Cortex of kidney (tissue), 1 donor: ENCODE results near the gene NKX6-1.

Source experiments
- DNase-seq: peaks from one replicate; lab custom pipeline; 2025; lab: John Stamatoyannopoulos, UW

NKX6-1 gene

GRCh38 chr4:84498203-84498934 lies 723 bp downstream of the NKX6-1 start:
- no peak for DNase-seq

GRCh38 chr4:84497504-84498202 lies 1.4 kb downstream of the NKX6-1 start:
- DNase-seq, result no peak

- DNase-seq, result no peak
Measured at GRCh38 chr4:84496706-84497503, 2.2 kb downstream of the NKX6-1 start.

DNA sequence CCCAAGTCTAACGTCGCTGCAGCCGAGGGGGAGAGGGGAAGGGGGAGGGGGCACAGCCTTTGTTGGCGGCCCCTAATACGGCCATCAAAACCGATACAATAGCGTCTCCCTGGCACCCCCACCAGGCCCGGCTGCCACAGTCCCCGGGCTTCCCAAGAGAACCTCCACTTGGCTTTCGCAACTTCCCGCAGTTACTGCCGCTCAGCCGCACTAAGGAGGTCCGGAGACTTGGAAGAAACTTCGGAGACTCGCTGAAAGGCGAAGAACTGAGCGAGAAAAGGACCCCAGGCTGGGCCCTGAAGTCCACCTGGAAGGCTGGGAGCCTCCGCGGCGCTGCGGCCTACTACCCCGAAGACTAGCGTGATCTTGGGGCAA lies 2.8 kb downstream of the NKX6-1 start:
- DNase-seq, result no peak

DNA sequence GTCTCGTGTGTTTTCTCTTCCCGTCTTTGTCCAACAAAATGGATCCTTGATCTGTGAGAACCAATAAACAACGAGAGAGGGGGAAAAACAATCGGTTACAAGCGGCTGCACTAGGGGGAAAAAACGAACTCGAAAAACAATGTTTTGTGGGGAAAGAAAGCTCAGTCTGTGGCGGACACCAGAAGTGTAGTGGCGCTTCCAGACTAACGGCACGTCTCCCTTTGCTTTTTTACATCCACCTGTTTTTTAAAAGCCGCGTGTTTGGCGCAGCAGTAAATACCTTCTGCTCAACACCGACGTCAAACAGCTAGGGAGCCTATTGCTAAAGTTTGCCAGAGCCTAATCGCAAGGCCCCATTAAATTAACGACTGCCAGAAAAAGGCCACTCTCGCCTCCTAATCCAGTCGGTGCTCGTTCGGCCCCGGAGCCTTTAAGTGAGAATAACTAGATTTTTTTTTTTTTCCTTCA lies 3.3 kb downstream of the NKX6-1 start:
- DNase-seq, result no peak

- no peak for DNase-seq
Measured at GRCh38 chr4:84495118-84495793, 3.8 kb downstream of the NKX6-1 start.

GRCh38 chr4:84494531-84494930 lies 4.6 kb downstream of the NKX6-1 start:
- DNase-seq, result no peak

DNA sequence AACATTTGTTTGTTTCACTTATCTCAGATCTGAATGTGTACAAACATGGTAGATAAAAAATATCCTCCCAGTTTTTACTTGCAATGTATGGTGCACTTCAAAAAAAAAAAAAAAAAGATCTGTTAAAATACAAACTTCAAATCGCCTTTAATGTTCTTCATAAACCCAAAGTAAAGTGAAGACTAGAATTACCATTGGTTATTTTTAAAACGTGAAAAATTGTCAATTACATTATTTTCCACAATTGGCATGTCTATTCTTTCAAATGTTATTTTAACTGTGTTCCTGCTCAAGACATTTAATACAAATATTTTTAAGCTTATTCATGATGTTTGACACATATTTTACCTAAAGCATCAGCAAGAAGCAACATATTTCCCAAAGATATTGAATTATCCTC lies 5.0 kb downstream of the NKX6-1 start:
- no peak for DNase-seq

DNA sequence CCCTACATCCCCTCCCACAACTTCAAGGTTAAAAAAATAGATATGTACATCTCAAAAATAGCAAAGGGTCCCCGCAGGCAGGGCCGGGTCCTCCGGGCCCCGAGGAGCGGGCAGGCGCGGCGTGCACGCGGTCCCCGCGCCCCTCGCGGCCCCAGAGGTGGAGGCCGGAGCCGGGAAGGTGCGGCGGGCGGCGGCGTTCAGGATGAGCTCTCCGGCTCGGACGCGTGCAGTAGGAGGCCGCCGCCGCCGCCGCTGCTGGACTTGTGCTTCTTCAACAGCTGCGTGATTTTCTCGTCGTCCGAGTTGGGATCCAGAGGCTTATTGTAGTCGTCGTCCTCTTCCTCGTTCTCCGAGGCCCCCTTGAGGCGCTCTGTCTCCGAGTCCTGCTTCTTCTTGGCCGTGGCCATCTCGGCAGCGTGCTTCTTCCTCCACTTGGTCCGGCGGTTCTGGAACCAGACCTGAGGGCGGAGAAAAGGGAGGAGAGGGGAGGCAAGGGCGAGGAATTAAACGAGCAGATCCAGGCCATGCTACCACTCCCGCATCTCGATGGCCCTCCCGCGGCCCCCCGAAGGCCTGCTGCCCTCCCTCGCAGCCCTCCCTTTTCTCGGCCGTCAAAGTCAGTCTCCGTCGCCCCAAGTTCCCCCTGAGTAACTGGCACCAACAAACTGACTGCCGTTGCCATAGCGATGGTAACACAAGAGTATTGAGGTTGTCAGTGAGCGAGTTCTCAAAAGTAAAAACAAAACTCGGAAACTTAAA lies 5.8 kb downstream of the NKX6-1 start:
- DNase-seq, result no peak

GRCh38 chr4:84492737-84493091 lies 6.4 kb downstream of the NKX6-1 start:
- no peak for DNase-seq

DNA sequence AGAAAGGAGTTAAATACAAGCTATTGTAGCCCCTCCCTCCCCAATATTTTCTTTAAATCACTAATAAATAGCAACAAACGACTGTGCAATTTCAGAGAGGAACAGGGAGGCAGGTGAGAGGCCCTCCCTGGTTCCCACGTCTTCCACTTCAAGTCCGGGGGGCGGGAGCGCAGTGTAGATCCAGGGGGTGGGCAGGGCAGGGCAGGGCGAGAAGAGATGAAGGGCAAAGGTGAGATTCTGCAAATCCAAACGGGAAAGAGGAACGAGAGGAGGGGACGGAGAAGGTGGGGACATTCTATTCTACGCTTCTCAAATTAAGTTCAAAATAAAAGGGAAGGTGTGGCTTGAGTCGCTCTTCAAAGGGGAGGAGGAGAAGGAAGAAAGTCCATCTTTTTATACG lies 6.8 kb downstream of the NKX6-1 start:
- no peak for DNase-seq

DNA sequence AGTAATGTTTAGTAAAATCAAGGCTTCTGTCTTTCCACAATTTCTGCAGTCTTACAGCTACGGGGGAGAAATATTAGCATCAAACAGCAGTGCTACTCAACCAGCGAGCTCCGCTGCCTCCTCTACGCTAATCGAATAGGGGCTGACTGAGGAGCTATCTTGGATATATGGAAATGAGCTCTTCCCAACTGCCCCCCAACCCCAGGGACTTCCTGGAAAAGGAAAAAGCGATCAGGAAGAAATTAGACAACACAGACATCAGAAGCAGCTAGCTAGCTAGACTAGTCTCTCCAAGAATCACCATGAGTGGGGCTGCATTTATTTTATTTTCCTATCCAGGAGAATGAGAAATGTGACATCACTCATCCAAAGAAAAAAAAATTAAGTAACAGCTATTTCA lies 7.6 kb downstream of the NKX6-1 start:
- no peak for DNase-seq

DNA sequence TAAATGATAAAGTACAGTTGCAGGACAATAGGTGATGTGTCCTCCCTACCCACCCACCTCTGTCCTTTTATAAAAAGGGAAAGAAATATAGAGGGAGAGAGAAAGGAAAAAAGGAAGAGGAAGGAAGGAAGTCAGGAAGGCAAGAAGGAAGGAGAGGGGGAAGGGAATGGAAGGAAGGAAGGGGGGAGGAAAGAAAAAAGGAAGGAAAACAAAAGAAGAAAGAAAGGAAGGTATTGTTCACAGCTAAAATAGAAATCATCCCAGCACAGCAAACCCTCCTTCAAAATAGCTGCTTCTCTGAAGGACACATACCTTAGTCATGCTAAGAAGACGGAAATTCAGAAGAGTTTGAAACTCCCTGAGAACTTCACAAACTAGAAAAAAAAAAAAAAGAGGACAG lies 8.4 kb downstream of the NKX6-1 start:
- no peak for DNase-seq

- DNase-seq, result no peak
Measured at GRCh38 chr4:84484236-84484635, 14.9 kb downstream of the NKX6-1 start.

DNA sequence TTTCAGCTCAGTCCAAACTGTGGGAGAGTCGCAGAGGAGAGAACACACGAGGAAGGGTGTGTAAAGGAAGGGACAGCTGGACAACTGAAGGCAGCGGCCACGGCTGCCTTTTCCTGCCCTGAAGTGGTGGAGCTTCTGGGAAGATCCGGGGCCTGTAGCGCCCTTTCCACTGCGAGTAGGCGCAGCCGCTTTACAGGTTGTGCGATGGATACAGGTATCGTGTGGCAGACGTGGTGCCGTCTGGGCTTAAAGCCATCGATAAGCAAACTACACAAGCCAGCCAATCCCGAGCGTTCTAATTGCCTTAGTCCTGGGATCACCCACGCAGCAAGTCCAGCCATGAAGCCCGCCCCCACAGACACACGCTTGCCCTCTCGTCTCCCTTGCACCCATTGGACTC lies 15.4 kb downstream of the NKX6-1 start:
- DNase-seq, result no peak

DNA sequence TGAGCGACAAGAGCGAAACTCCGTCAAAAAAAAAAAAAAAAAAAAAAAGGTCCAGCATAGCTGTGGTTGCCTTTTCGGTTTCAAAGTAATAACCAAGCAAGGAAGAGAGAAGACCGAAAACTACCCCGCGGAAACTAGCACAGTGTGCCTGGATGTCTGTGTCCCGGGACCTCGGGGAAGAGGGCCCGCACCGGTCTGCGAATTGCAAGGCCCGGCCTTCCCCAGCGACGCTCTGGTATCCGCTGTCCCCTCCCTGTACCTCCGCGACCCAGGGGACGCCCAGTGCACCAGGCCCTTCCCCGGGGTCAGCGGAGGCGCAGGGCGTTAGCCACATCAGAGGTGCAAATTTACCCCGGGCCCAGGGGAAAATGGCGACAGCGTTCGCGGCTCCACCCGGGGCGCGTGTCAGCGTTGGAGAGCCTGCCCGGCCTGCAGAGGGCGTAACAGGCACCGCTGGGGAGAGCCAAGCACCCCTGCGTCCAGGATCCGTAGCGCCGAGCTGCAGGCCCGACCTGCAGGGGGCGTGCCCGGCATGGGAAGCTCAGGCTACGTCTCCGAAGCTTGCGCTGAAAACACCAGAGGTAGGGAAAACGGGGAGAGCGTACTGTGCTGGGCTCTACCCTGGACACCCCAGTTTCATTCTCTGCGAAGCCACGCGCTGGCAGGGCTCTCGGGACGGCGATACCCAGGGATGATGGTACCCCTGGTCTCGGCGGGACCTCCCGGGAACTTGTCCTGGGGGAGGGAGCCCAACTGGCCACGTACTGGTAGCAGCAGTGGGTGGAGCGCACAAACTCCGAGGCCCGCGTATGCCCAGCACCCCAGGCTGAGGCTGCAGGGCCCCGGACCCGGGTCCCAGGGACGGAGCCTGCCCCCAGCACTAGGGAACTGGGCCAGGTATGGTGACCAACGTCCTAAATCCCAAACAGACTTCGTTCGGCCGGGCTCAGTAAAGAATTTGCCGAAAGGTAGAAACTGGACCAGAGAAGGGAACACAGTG lies 16.2 kb downstream of the NKX6-1 start:
- DNase-seq, result no peak

DNA sequence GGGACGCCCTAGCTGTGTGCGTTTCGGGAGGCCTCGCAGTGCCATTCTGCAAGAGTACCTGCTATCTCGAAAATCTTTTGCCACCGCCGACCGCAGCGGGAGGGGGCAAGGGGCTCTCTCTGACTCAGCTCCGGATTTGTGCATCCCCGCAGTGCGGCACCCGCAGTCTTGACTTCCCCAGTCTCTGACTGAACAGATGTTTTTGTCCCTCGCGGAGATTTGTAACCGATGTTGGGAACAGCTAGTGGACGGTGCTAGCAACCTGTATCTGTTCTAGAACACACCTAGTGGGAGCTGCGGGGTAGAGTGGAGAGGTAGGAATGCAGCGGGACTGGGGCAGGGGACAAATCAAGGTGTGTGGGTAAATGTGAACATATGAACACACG lies 17.2 kb downstream of the NKX6-1 start:
- no peak for DNase-seq

- DNase-seq, result no peak
Measured at GRCh38 chr4:84481077-84481859, 17.8 kb downstream of the NKX6-1 start.

DNA sequence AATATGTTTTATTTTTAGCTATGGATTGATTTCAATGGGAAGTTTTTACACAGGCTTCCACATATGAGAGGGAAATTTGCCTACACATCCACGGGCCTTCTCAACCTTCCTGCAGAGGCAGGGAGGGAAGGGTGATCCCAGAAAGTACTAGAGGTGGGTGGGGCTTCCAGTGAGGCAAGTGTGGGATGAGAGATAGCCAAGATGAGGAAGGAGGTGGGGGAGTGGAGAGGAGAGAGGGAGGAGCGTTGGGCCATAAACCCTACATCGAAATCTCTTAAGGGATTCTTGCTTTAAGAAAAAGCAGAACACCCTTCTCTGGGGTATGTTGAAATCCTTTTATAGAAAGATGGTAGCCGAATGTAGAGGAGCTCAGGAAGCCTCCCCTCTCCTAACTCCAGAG lies 19.0 kb downstream of the NKX6-1 start:
- no peak for DNase-seq

DNA sequence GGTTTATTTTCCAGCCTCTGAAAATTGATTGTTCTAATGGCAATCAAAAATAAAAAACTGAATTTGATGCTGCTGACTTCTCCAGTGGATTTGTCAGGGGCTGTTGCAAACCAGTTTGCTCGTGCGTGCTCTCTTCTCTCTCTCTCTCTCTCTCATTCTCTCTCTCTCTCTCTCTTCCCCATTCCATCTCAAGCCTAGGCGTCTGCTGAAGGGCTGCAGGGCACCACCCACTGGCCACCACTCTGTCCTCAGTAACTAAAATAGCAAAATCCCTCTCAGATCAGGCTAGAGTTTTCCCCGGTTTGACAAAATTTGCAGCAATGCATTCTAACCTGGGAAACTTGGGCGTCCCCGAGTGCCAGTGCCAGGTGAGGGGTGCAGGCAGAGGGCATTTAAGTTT lies 19.4 kb downstream of the NKX6-1 start:
- DNase-seq, result no peak
